ENCODE results near the gene JPH2. TPM values are rescaled to one million over a fixed set of nuclear protein-coding genes. Genes with fewer than 3 reads are reported as not detected.

The JPH2 gene
- total and polyA plus RNA-seq, 2 experiments from 2014 or later, result 0.16 to 1.1 TPM

DNA sequence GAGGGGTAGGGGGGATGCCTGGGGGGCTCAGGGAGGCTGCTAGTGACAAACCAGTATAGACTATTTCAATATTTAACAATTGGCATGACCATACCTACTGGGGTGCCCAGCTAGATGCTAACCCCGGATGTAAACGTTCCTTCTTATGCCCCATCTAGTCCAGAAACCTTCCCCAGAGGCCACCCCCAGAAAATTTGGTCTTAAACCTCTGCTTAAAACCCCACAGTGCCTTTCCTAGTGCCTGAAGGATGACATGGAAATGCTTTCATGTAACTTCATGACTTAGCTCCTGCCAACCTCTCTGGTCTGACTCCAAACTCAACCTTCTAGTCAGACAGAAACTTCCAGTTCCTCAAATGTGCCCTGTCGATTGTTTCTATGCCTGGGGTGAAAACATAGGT lies 52.0 kb downstream of the JPH2 start:
- no peak for ATAC-seq

More for the DNA sequence above, 52.0 kb downstream of the JPH2 start:
- TF ChIP-seq, protein P1, sequence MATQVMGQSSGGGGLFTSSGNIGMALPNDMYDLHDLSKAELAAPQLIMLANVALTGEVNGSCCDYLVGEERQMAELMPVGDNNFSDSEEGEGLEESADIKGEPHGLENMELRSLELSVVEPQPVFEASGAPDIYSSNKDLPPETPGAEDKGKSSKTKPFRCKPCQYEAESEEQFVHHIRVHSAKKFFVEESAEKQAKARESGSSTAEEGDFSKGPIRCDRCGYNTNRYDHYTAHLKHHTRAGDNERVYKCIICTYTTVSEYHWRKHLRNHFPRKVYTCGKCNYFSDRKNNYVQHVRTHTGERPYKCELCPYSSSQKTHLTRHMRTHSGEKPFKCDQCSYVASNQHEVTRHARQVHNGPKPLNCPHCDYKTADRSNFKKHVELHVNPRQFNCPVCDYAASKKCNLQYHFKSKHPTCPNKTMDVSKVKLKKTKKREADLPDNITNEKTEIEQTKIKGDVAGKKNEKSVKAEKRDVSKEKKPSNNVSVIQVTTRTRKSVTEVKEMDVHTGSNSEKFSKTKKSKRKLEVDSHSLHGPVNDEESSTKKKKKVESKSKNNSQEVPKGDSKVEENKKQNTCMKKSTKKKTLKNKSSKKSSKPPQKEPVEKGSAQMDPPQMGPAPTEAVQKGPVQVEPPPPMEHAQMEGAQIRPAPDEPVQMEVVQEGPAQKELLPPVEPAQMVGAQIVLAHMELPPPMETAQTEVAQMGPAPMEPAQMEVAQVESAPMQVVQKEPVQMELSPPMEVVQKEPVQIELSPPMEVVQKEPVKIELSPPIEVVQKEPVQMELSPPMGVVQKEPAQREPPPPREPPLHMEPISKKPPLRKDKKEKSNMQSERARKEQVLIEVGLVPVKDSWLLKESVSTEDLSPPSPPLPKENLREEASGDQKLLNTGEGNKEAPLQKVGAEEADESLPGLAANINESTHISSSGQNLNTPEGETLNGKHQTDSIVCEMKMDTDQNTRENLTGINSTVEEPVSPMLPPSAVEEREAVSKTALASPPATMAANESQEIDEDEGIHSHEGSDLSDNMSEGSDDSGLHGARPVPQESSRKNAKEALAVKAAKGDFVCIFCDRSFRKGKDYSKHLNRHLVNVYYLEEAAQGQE (IDR thresholded peaks at IDR 0.05; ENCODE audit: unreplicated experiment), result no peak
- TF ChIP-seq EZH2phosphoT487 (IDR thresholded peaks at IDR 0.05; ENCODE audit: unreplicated experiment), result no peak
- no peak for TF ChIP-seq ZNF114 (CRISPR knock-in tag; IDR thresholded peaks at IDR 0.05)
- TF ChIP-seq, protein P2, sequence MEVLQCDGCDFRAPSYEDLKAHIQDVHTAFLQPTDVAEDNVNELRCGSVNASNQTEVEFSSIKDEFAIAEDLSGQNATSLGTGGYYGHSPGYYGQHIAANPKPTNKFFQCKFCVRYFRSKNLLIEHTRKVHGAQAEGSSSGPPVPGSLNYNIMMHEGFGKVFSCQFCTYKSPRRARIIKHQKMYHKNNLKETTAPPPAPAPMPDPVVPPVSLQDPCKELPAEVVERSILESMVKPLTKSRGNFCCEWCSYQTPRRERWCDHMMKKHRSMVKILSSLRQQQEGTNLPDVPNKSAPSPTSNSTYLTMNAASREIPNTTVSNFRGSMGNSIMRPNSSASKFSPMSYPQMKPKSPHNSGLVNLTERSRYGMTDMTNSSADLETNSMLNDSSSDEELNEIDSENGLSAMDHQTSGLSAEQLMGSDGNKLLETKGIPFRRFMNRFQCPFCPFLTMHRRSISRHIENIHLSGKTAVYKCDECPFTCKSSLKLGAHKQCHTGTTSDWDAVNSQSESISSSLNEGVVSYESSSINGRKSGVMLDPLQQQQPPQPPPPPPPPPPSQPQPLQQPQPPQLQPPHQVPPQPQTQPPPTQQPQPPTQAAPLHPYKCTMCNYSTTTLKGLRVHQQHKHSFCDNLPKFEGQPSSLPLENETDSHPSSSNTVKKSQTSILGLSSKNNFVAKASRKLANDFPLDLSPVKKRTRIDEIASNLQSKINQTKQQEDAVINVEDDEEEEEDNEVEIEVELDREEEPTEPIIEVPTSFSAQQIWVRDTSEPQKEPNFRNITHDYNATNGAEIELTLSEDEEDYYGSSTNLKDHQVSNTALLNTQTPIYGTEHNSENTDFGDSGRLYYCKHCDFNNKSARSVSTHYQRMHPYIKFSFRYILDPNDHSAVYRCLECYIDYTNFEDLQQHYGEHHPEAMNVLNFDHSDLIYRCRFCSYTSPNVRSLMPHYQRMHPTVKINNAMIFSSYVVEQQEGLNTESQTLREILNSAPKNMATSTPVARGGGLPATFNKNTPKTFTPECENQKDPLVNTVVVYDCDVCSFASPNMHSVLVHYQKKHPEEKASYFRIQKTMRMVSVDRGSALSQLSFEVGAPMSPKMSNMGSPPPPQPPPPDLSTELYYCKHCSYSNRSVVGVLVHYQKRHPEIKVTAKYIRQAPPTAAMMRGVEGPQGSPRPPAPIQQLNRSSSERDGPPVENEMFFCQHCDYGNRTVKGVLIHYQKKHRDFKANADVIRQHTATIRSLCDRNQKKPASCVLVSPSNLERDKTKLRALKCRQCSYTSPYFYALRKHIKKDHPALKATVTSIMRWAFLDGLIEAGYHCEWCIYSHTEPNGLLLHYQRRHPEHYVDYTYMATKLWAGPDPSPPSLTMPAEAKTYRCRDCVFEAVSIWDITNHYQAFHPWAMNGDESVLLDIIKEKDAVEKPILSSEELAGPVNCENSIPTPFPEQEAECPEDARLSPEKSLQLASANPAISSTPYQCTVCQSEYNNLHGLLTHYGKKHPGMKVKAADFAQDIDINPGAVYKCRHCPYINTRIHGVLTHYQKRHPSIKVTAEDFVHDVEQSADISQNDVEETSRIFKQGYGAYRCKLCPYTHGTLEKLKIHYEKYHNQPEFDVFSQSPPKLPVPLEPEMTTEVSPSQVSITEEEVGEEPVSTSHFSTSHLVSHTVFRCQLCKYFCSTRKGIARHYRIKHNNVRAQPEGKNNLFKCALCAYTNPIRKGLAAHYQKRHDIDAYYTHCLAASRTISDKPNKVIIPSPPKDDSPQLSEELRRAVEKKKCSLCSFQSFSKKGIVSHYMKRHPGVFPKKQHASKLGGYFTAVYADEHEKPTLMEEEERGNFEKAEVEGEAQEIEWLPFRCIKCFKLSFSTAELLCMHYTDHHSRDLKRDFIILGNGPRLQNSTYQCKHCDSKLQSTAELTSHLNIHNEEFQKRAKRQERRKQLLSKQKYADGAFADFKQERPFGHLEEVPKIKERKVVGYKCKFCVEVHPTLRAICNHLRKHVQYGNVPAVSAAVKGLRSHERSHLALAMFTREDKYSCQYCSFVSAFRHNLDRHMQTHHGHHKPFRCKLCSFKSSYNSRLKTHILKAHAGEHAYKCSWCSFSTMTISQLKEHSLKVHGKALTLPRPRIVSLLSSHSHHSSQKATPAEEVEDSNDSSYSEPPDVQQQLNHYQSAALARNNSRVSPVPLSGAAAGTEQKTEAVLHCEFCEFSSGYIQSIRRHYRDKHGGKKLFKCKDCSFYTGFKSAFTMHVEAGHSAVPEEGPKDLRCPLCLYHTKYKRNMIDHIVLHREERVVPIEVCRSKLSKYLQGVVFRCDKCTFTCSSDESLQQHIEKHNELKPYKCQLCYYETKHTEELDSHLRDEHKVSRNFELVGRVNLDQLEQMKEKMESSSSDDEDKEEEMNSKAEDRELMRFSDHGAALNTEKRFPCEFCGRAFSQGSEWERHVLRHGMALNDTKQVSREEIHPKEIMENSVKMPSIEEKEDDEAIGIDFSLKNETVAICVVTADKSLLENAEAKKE (CRISPR knock-in tag; IDR thresholded peaks at IDR 0.05), result no peak
- TF ChIP-seq EZH2 (IDR thresholded peaks at IDR 0.05; ENCODE audit: low read depth, unreplicated experiment), result no peak
- TF ChIP-seq CREB1 (CRISPR knock-in tag; IDR thresholded peaks at IDR 0.05; ENCODE audit: low read depth), result no peak
- TF ChIP-seq POLR2AphosphoS5 (IDR thresholded peaks at IDR 0.05; ENCODE audit: low read depth), result no peak
- TF ChIP-seq NANOG (IDR thresholded peaks at IDR 0.05; ENCODE audit: borderline replicate concordance), result no peak
- TF ChIP-seq JUNB (IDR thresholded peaks at IDR 0.05; ENCODE audit: unreplicated experiment), result no peak
- TF ChIP-seq, protein P3, sequence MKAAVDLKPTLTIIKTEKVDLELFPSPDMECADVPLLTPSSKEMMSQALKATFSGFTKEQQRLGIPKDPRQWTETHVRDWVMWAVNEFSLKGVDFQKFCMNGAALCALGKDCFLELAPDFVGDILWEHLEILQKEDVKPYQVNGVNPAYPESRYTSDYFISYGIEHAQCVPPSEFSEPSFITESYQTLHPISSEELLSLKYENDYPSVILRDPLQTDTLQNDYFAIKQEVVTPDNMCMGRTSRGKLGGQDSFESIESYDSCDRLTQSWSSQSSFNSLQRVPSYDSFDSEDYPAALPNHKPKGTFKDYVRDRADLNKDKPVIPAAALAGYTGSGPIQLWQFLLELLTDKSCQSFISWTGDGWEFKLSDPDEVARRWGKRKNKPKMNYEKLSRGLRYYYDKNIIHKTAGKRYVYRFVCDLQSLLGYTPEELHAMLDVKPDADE (IDR thresholded peaks at IDR 0.05), result no peak
- no peak for TF ChIP-seq ZNF331 (CRISPR knock-in tag; IDR thresholded peaks at IDR 0.05; ENCODE audit: low read depth)
- TF ChIP-seq STAT1 (IDR thresholded peaks at IDR 0.05; ENCODE audit: unreplicated experiment), result no peak
- TF ChIP-seq, protein P4, sequence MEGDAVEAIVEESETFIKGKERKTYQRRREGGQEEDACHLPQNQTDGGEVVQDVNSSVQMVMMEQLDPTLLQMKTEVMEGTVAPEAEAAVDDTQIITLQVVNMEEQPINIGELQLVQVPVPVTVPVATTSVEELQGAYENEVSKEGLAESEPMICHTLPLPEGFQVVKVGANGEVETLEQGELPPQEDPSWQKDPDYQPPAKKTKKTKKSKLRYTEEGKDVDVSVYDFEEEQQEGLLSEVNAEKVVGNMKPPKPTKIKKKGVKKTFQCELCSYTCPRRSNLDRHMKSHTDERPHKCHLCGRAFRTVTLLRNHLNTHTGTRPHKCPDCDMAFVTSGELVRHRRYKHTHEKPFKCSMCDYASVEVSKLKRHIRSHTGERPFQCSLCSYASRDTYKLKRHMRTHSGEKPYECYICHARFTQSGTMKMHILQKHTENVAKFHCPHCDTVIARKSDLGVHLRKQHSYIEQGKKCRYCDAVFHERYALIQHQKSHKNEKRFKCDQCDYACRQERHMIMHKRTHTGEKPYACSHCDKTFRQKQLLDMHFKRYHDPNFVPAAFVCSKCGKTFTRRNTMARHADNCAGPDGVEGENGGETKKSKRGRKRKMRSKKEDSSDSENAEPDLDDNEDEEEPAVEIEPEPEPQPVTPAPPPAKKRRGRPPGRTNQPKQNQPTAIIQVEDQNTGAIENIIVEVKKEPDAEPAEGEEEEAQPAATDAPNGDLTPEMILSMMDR (conservative IDR thresholded peaks at IDR 0.05; ENCODE audit: low read depth in 2 of 2), result no peak
- no peak overlapping the region for H3K4me3 Mint-ChIP-seq
- H3F3A ChIP-seq (replicated peaks; ENCODE audit: low read depth), result no peaks in the 10 kb centered on the region
- H3K27me3 Mint-ChIP-seq (ENCODE audit: insufficient read depth, low read depth, poor library complexity), result peaks cover 7% of the 10 kb centered on the region
- DNase-seq (ENCODE audit: low spot score), result no peak
- no peaks in the 10 kb centered on the region for H3K36me3 ChIP-seq (ENCODE audit: insufficient read depth)
- H3K36me3 Mint-ChIP-seq (ENCODE audit: low read depth), result no peaks in the 10 kb centered on the region
- H3K27me3 ChIP-seq (ENCODE audit: insufficient read depth), result no peaks in the 10 kb centered on the region
- peaks cover 4% of the 10 kb centered on the region; the same call in 1 of the 2 replicates for H3K4me1 ChIP-seq (ENCODE audit: insufficient read depth)
- peaks cover 6% of the 10 kb centered on the region; the same call in 2 of the 3 replicates for H3K4me1 Mint-ChIP-seq
- no peaks in the 10 kb centered on the region for H3K79me2 ChIP-seq (replicated peaks; ENCODE audit: insufficient read depth)
- no peaks in the 10 kb centered on the region for H3K9me3 Mint-ChIP-seq
- H3K9me2 ChIP-seq (ENCODE audit: insufficient read depth), result no peaks in the 10 kb centered on the region
- H3K4me3 ChIP-seq, result no peak overlapping the region
- H2AFZ ChIP-seq, result no peak overlapping the region
- no peaks in the 10 kb centered on the region for H4K20me1 ChIP-seq (replicated peaks; ENCODE audit: insufficient read depth)
- no peak overlapping the region for H3K27ac ChIP-seq (ENCODE audit: low read depth)
- H3K4me2 ChIP-seq, result no peak overlapping the region
- H3K27ac Mint-ChIP-seq, result no peak overlapping the region

Data from GM23338 (cell line).